Adrenal gland (tissue), 5 donors: ENCODE measurements around the gene NOL4L.

Experiments used
- CTCF ChIP-seq, 6 experiments: fragments of 450-650 bp in 4 of 6; fragments of 200-600 bp in 2 of 6; sonication (generic) in 1 of 6; IDR thresholded peaks; 1 replicate in 5 of 6; 2 replicates in 1 of 6; pipeline versions ENCODE4 v1.5.1 to v1.8.0; 2016 to 2021; ENCODE audit warnings: antibody characterized with exemption in 6 of 6, mild to moderate bottlenecking in 2 of 6, moderate library complexity in 1 of 6
- POLR2A ChIP-seq, 2 donors: fragments of 450-650 bp; IDR thresholded peaks; one replicate each; pipeline ENCODE4 v1.6.1; 2017; ENCODE audit warnings: antibody characterized with exemption in 2 of 2, mild to moderate bottlenecking in 2 of 2, moderate library complexity in 1 of 2
- donor health status: DM: no; HTN: no; CAD: no.

- TF ChIP-seq POLR2A (IDR thresholded peaks at IDR 0.05) (no peak), CTCF (IDR thresholded peaks at IDR 0.05) (no peak)
Observed at GRCh38 chr20:32549842-32550241, 35.3 kb downstream of the NOL4L start.
